NCI-H1694 treated with DMSO at 0.1 percent for 48 hours (cell line): Measurements from ENCODE around the gene NEK10.
"Not testable (repeated sequence)": the region's sequence is repeated elsewhere in the genome, so short reads cannot be mapped to it uniquely, and the experiment has no call there.

Source experiments
- DNase-seq: peaks from one replicate; lab custom pipeline; 2025; lab: John Stamatoyannopoulos, UW

NEK10 gene

GRCh38 chr3:27352047-27352446 lies 17.1 kb downstream of the NEK10 start:
- DNase-seq = no peak

DNA sequence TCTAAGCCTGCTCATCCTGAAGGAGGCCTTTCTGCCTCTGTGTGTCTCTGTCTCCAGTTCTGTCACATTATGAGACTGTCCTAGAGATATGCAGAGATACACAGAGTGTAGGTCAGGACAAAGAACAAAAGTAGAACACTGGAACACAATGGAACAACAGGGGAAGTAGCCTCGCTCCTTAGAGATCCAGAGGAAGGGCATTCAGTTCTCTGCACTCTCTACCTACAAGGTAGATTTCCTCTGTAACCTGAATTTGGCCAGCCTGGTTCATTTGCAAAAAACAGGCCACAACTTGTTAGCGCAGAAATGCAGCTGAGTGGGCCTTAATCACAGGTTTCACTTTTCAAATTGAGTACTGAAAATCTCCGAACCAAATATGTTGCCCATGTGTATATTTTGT lies 19.4 kb downstream of the NEK10 start:
- DNase-seq = no peak

DNA sequence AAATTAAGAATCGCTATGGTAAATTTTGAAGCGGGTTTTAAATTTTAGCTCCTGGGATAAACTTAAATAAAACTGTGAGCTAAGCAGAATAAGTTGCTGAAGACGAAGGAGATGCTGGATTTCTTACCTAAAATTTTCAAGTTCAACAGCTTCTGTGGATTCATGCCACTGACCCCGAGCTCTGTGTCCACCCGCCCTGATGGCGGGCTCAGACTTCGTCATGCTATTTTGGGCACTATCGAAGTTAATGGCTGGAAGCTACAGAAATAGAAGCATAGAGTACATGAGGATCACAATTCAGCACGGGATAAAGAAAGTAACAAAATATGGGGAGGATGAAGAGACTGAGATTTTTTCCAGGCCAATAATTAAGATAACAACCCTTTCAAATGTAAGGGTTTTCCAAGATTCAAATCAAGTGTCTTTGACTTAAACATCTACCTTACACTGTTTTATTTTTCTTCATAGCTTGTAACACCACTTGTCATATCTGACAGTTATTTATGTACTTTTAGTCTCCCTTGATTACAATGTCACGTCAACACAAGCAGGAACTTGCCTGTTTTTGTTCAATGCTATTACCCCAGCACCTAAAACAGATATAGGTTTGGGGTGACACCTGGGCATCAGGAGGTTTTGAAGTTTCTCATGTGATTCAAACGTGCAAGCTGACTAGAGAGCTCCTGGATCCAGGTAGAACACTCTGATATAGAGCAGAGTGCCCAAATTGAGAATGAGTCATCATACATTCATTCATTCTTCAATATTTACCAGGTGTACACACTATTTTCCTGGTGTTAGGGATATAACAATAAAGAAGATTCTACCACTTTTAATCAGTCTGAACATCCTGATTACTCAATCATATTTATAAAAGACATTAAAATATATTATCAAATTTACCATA lies 23.0 kb downstream of the NEK10 start:
- DNase-seq = no peak

DNA sequence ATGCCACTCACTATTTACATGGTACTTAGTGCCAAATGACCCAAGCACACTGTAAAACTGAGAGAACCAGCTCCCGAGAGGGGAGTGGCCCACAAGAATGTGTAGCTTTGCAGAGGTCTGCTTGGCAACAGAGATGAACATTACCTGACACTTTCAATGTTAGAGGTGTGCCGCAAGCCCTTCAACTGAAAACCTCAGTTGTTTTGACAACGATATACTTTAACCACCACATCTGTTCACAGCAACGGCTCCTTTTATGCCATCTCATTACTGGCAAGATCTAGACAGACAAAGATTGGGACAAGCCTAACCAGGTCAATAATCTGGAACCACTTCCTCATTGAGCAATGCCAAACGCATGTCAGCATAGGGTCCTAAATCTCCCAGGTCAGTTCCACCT lies 23.7 kb downstream of the NEK10 start:
- DNase-seq = no peak

- DNase-seq = no peak
These were observed 24.1 kb downstream of the NEK10 start for GRCh38 chr3:27345045-27345444.

DNA sequence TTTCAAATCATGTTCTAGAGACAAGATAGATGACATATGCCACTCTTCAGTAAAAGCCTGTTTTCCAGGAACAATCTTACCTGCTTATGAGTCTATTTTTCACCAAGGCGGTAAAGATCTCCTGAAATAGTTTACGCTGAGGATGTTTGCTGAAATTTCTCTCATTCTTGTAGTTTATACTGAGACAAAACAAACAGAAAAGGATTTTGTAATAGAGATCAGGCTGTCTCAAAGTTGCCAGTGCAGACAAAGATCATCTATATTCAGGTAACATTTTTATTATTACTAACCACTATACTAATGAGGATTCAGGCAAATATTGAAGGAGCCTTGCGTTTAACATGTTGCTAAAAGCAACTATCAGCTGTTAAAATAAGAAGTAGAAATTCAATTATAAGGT lies 25.0 kb downstream of the NEK10 start:
- DNase-seq = no peak

- no peak for DNase-seq
These were observed 26.9 kb downstream of the NEK10 start for GRCh38 chr3:27342267-27342666.

- no peak for DNase-seq
These were observed 28.6 kb downstream of the NEK10 start for GRCh38 chr3:27340534-27340933.

GRCh38 chr3:27335571-27335970 lies 33.6 kb downstream of the NEK10 start:
- no peak for DNase-seq

GRCh38 chr3:27333843-27334242 lies 35.3 kb downstream of the NEK10 start:
- DNase-seq = no peak

- DNase-seq = not testable (repeated sequence)
These were observed 40.0 kb downstream of the NEK10 start for GRCh38 chr3:27328982-27329762.

- DNase-seq = no peak
These were observed 42.3 kb downstream of the NEK10 start for GRCh38 chr3:27326629-27327545.

DNA sequence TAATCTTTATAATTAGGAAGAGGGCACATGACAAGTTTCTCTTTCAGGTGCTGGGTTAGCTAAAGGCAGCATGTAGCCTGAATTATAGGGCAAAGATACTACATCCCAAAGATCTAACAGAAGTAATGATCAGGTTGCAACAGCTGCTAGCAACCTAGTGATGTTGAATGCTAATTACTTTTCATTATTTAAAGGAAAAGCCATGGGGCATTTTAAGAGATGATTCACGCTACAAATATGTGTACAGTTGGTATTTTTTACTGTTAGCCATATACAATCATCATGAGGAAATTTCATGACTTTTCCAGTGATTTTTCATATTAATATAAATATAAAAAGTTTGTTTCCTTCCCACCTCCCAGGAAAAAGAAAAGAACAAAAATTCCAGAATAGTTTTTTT lies 43.0 kb downstream of the NEK10 start:
- no peak for DNase-seq

DNA sequence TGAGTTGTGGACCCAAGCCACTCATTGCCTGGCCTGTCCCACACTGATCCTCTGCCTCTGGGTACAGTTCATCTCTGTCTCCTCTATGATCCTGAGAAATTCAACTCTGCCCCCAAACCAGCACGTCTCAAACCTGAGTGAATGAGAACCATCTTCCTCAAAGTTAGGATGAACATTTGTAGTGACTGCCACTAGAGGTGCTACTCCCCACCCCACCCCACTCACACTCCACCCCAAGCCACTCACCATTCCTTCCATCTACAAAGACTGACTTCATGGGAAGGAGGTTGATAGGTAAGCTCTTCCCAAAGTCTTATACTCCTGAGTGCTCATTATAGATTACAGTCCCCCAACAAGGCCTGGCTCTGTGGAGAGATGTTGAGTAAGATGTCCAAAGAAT lies 43.8 kb downstream of the NEK10 start:
- no peak for DNase-seq

- DNase-seq = no peak
These were observed 44.5 kb downstream of the NEK10 start for GRCh38 chr3:27324686-27325085.

DNA sequence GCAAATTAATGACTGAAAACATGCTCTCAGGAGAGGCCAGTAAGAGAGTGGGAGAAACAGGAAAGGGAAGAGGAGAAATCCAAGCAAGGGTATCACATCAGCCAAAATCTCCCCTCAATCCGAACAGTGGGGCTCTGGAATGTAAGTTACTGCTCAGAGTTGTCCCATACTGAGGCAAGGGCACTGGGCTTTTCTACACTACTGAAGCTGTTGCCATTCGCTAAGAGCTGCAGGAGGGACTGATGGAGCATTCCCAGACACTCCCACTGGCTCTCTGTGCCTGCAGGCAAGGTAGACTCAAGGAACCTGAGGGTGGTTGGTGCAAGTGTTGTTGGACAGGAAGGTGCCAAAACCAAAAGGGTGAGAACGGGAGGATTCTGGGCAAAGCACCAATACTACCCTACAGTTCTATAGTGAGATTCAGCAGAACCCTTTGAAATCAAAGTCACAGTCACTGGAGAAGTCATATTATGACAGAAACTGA lies 46.1 kb downstream of the NEK10 start:
- DNase-seq = no peak

- no peak for DNase-seq
These were observed 46.5 kb downstream of the NEK10 start for GRCh38 chr3:27322634-27323033.

DNA sequence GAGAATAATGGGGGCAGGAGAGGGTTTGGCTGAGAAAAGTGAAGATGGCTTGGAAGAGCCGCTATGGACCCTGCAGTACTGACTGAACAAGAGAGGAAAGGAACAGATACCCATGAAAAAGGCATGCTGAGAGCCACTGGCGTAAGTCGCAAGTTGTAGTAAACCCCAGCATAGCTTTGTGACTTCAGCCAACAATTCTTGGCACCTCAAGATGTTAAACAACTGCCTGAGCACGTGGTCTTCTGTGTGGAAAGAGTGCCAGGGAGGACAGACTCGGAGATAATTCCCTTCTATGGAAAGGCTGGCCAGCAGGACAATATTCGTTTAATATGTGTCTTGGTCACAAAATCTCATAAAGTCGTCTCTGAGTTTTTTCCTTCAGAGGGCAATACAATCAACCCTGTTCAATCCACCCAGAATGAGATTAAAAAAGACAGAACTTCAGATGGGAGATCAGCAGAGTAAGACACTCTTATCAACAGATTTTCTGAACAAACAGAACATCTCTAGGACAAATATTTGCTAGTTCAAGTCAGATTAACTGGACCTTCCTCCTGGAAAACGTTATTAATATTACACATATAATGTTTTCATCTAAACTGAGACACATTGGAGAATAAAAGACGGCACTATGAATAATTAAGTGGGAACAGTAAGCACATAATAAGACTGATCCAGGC lies 49.2 kb downstream of the NEK10 start:
- DNase-seq = no peak

DNA sequence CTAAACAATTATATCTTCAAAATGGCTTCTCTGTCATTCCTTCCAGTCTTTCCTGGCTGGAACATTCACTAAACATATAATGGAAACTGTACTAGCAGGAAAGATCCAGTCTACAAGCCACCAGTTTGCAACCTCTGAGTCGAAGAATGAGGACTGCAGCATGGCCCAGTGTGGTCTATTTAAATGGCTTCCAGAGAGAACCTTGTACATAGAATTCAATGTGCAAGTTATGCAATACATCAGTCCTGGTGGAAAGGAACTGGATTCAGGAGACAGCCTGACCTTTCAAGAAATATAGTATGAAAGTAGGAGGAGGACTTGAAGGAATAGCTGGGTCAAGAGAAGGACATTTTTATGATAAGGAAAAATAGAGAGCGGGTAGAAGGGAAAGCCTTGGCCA lies 49.9 kb downstream of the NEK10 start:
- no peak for DNase-seq

DNA sequence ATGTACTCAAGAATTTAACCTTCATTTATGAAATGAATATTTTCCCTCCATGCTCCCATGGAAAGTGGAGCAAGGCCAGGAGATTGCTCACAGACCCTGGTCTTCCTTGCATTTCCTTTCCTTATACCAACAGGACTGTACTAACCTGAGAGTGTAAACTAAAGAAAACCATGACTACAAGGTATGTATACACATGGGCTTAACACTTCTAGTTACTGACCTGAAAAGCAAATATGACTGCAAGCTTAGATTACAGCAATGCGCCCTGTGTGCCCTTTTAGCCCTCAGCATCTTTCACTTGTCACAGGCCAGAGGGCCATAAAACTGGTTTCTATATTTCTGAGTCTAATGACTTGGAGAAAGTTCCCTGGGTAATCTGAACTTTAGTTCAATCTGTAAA lies 52.1 kb downstream of the NEK10 start:
- no peak for DNase-seq

GRCh38 chr3:27315003-27315402 lies 54.2 kb downstream of the NEK10 start:
- no peak for DNase-seq
